Stimulated activated naive CD8-positive, alpha-beta T cell treated with anti-CD3 and anti-CD28 coated beads, Interleukin-15, amount 100 ng/mL, for 72 hours (primary cell): ENCODE data around the gene MUC5AC.

Source experiments
- ATAC-seq: fragments of 150-1000 bp; cut with Tn5 transposase; 2 replicates; pipeline ENCODE4 v1.10.0; 2021; ENCODE audit warnings: mild to moderate bottlenecking, moderate library complexity
- DNase-seq, 2 donors: peaks; one replicate each; pipeline ENCODE4 v3.0.0; 2021 to 2022
- H3K27ac Mint-ChIP-seq, 2 donors: one replicate each; pipeline ENCODE4 v1.8.0; 2022; ENCODE audit warnings: mild to moderate bottlenecking in 2 of 2, mixed read lengths in 2 of 2, moderate library complexity in 2 of 2
- H3K27me3 Mint-ChIP-seq: one replicate; pipeline ENCODE4 v1.8.0; 2022; ENCODE audit warnings: mixed read lengths
- H3K4me1 Mint-ChIP-seq: one replicate; pipeline ENCODE4 v1.8.0; 2022; ENCODE audit warnings: mild to moderate bottlenecking, mixed read lengths
- H3K4me3 Mint-ChIP-seq, 2 donors: one replicate each; pipeline ENCODE4 v1.8.0; 2022; ENCODE audit warnings: mild to moderate bottlenecking in 2 of 2, mixed read lengths in 2 of 2, moderate library complexity in 1 of 2
- H3K9me3 Mint-ChIP-seq, 2 donors: one replicate each; pipeline ENCODE4 v1.8.0; 2022; ENCODE audit warnings: mixed read lengths in 2 of 2

MUC5AC gene

DNA sequence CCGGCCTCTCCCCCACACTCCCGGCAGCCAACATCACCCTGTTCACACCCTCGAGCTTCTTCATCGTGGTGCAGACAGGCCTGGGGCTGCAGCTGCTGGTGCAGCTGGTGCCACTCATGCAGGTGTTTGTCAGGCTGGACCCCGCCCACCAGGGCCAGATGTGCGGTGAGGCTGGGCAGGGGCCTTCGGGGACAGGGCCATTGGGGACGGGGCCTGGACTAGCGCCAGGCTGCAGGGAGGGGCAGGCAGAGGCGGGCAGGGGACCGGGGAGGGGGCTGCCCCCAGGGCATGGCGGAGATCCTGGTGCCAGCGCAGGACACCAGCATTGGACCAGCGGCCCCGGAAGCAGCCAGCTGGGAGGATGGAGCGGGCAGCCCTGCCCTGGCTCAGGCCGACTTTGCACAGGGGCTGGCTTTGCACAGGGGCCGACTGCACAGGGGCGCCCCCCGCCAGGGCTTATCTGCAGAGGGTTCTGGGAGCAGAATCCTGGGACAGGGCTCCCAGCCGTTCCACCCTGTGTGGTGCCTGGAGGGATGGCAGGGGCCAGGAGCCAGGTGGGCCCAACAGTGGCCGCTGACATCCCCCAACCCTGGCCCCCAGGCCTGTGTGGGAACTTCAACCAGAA, 73.8 kb downstream of the MUC5AC start:
- H3K27me3 Mint-ChIP-seq = no peaks in the 10 kb centered on the region
- H3K27ac Mint-ChIP-seq = no peak overlapping the region

DNA sequence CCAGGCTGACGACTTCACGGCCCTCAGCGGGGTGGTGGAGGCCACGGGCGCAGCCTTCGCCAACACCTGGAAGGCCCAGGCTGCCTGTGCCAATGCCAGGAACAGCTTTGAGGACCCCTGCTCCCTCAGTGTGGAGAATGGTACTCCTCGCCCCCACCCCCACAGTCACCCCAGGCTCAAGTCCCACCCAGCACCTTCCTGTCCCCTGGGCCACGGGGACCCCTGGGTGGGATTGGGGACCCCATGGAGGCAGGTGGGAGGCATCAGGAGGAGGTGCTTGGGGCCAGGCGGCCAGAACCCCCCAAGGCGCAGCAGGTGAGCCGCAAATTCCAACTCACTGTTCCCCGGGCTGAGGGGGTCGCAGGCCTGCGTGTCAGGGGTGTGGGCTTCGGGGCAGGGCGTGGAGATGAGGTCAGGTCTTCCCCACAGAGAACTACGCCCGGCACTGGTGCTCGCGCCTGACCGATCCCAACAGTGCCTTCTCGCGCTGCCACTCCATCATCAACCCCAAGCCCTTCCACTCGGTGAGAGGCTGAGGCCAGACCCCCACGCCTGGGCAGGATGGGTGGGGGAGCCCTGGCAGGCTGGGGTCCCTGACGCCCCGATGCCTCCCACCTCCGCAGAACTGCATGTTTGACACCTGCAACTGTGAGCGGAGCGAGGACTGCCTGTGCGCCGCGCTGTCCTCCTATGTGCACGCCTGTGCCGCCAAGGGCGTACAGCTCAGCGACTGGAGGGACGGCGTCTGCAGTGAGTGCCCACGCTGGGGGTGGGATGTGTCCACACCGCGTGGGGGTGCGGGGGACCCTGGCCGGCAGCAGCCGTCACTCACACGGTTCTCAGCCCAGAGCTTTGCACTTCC, 74.5 kb downstream of the MUC5AC start:
- ATAC-seq = no peak
- Mint-ChIP-seq H3K4me3 (no peak overlapping the region), H3K4me1 (no peaks in the 10 kb centered on the region), H3K9me3 (no peaks in the 10 kb centered on the region), H3K27ac (peak overlapping the region in 1 of 2 donors; percentile 42), H3K27me3 (no peaks in the 10 kb centered on the region)
- DNase-seq = no peak

More for the DNA sequence above, 73.8 kb downstream of the MUC5AC start:
- Mint-ChIP-seq H3K4me3 (no peak overlapping the region), H3K4me1 (no peaks in the 10 kb centered on the region), H3K9me3 (no peaks in the 10 kb centered on the region)
- no peak for DNase-seq
- no peak for ATAC-seq

DNA sequence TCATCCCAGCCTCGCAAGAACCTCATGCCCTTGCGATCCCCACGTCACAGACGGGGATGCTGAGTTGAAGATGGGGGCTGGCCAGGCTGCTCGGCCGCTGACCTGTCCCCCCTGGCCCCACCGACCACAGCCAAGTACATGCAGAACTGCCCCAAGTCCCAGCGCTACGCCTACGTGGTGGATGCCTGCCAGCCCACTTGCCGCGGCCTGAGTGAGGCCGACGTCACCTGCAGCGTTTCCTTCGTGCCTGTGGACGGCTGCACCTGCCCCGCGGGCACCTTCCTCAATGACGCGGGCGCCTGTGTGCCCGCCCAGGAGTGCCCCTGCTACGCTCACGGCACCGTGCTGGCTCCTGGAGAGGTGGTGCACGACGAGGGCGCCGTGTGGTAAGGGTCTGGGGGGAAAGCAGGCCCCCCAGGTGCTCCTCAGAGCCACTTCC, 75.1 kb downstream of the MUC5AC start:
- ATAC-seq (no peak), DNase-seq (no peak)
- Mint-ChIP-seq H3K27ac (no peak overlapping the region), H3K4me1 (no peaks in the 10 kb centered on the region), H3K9me3 (no peaks in the 10 kb centered on the region), H3K4me3 (no peak overlapping the region), H3K27me3 (no peaks in the 10 kb centered on the region)

DNA sequence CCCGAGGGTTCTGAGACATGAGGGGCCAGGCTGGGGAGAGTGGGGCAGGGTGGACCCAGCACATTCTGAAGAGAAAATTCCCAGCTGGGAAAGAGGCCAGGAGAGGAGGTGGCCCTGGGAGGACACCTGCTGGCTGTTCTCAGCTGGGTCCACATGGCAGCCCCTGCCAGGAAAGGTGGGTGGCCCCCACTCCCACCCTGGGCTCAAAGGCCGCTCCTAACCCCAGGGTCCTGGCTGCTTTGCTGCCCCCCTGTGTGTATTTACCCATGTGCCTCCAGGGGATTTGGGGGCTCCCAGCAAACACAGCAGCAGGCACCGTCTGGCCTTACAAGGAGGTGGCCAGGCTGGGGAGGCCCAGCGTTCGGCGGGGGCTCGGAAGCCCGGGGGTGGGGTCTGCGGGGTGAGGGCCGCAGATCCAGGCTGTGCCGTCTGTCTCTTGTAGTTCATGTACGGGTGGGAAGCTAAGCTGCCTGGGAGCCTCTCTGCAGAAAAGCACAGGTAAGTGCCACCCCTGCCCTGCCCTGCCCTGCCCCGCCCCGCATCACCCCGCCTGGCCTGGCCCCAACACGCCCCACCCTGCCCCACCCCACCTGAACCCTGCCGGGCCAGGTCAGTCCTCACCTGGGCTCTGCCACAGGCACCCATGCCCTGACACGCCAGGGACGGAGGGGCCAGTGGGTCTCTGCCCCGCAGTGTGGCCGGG, 75.7 kb downstream of the MUC5AC start:
- DNase-seq (no peak), ATAC-seq (peak; percentile 23)
- H3K4me3 Mint-ChIP-seq = no peak overlapping the region
- H3K9me3 Mint-ChIP-seq = no peaks in the 10 kb centered on the region
- H3K27ac Mint-ChIP-seq = no peak overlapping the region
- H3K27me3 Mint-ChIP-seq = no peaks in the 10 kb centered on the region
- H3K4me1 Mint-ChIP-seq = no peaks in the 10 kb centered on the region

DNA sequence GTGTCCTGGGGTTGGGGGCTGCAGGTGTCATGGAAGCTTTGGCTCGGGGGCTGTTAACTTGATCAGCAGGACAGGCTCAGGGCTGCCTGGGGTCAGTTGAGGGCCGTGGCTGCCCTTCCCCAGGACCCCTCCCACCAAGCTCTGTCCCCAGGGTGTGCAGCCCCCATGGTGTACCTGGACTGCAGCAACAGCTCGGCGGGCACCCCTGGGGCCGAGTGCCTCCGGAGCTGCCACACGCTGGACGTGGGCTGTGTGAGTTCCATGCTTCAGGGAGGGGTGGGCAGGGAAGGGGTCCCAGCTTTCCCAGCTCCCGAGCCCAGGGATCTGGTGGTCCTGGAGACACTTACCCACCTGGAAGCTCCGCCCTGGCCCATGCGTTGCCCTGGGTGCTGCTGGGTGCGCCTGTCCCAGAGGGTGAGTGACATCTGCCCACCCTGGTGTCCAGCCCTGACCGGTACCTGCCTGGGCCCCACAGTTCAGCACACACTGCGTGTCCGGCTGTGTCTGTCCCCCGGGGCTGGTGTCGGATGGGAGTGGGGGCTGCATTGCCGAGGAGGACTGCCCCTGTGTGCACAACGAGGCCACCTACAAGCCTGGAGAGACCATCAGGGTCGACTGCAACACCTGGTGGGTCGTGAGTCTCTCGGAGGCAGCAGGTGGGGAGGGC, 76.4 kb downstream of the MUC5AC start:
- no peaks in the 10 kb centered on the region for H3K9me3 Mint-ChIP-seq
- H3K4me3 Mint-ChIP-seq = no peak overlapping the region
- no peaks in the 10 kb centered on the region for H3K27me3 Mint-ChIP-seq
- no peaks in the 10 kb centered on the region for H3K4me1 Mint-ChIP-seq
- DNase-seq (no peak), ATAC-seq (peak; percentile 8)
- no peak overlapping the region for H3K27ac Mint-ChIP-seq

DNA sequence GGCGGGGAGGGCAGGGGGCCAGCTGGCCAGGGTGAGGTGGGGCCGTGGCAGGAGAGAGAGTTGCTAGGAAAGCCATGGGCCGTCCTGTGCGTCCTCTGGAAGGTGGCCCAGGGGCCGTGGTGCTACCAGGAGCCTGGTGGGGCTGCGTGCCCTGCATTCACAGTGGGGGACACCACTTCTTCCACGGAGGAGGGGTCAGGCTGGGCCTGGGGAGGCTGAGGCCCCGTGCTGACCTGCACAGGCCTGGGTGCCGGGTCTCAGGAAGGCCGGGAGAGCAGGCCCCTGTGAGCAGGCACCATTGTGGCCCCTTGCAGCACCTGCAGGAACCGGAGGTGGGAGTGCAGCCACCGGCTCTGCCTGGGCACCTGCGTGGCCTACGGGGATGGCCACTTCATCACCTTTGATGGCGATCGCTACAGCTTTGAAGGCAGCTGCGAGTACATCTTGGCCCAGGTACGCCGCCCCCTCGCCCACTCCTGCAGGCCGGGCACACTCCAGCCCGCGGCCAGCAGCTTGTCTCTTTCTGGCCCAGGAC, 77.1 kb downstream of the MUC5AC start:
- Mint-ChIP-seq H3K27me3 (no peaks in the 10 kb centered on the region), H3K27ac (no peak overlapping the region), H3K4me1 (no peaks in the 10 kb centered on the region), H3K4me3 (no peak overlapping the region), H3K9me3 (no peaks in the 10 kb centered on the region)
- peak; percentile 11 for ATAC-seq
- no peak for DNase-seq

DNA sequence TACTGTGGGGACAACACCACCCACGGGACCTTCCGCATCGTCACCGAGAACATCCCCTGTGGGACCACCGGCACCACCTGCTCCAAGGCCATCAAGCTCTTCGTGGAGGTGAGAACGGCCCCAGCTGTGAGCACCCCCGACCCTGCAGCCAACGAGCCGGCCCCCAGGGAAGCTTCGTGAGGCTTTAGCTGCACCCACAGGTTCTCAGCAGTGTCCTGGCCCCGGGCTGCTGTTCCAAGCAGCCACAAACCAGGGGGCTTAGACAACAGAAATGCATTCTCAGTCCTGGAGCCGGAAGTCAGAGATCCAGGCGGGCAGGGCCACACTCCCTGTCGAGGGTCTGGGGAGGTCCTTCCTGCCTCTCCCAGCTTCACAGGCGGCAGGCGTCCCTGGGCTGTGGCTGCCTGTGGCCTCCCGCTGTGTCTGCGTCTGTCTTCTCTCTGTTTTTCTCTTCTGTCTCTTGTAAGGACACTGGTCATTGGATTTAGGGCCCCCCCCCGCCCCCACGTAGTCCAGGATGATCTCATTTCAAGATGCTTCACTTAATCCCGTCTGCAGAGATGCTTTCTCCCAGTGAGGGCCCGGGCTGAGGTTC, 77.7 kb downstream of the MUC5AC start:
- H3K4me1 Mint-ChIP-seq = no peaks in the 10 kb centered on the region
- no peaks in the 10 kb centered on the region for H3K27me3 Mint-ChIP-seq
- H3K9me3 Mint-ChIP-seq = no peaks in the 10 kb centered on the region
- H3K27ac Mint-ChIP-seq = no peak overlapping the region
- no peak for ATAC-seq
- no peak for DNase-seq
- no peak overlapping the region for H3K4me3 Mint-ChIP-seq

DNA sequence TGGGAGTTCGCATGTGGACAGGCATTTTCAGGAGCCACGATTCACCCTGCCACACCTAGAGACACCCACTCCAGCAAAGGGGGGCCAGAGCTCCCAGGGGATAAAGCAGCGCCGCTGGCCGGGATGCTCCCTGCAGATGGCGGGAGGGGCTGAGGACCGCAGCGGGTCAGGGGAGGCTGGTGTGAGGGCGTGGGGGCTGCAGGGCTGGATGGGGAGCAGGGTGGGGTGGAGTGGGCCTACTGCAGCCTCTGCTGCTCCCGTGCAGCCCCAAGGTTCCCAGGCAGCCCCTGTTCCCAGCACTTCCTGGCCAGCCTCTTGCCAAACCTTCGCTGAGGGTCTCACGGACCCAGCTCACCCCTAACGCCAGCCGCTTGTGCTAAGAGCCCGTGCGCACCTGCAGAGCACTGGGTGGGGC, 78.2 kb downstream of the MUC5AC start:
- H3K4me1 Mint-ChIP-seq = no peaks in the 10 kb centered on the region
- no peaks in the 10 kb centered on the region for H3K27me3 Mint-ChIP-seq
- ATAC-seq (no peak), DNase-seq (no peak)
- no peak overlapping the region for H3K4me3 Mint-ChIP-seq
- no peak overlapping the region for H3K27ac Mint-ChIP-seq
- H3K9me3 Mint-ChIP-seq = no peaks in the 10 kb centered on the region

DNA sequence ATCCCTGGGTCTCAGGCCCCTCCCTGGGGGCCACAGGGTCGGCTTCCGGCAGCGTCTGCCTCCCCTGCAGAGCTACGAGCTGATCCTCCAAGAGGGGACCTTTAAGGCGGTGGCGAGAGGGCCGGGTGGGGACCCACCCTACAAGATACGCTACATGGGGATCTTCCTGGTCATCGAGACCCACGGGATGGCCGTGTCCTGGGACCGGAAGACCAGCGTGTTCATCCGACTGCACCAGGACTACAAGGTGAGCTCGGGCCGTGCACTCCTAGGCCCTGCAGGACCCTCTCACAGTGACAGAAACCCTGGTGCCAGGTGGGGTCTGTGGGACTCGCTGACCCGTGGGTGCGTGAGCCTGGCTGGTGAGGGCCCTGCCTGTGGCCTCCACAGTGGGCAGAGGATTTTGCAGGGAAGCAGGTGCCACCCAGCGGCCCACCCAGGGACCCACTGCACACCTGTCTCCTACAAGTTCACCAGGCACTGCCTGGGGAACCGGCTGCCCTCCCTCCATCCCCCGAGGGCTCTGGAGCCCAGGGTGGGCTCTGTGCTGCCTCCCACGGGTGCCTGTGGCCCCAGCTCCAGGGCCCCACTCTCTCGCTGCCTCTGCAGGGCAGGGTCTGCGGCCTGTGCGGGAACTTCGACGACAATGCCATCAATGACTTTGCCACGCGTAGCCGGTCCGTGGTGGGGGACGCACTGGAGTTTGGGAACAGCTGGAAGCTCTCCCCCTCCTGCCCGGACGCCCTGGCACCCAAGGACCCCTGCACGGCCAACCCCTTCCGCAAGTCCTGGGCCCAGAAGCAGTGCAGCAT, 78.8 kb downstream of the MUC5AC start:
- Mint-ChIP-seq H3K27me3 (no peaks in the 10 kb centered on the region), H3K27ac (no peak overlapping the region), H3K4me1 (no peaks in the 10 kb centered on the region), H3K9me3 (no peaks in the 10 kb centered on the region), H3K4me3 (no peak overlapping the region)
- DNase-seq = no peak
- ATAC-seq = no peak

DNA sequence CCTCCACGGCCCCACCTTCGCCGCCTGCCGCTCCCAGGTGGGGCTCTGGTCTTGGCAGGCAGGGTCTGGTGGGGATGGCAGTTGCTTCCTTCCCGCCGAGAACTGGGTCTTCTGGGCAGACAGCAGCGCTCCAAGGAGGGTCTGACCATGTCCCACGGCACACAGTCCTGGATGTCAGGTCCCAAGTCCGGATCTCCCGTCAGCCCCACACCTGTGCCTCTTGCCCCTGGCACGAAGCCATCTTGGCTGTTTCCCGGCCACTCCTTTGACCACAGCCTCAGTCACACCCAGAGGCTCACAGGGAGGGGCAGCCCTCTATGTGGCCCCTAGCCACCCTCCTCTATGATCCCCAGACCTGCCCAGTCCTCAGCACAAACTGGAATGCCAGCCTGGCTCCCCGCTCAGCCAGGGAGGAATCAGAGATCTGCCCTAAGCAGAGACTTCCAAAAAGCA, 79.4 kb downstream of the MUC5AC start:
- Mint-ChIP-seq H3K4me3 (no peak overlapping the region), H3K27ac (no peak overlapping the region), H3K27me3 (no peaks in the 10 kb centered on the region), H3K9me3 (peaks cover 0 to 2% of the 10 kb centered on the region in 2 donors), H3K4me1 (no peaks in the 10 kb centered on the region)
- DNase-seq = no peak
- ATAC-seq = no peak

DNA sequence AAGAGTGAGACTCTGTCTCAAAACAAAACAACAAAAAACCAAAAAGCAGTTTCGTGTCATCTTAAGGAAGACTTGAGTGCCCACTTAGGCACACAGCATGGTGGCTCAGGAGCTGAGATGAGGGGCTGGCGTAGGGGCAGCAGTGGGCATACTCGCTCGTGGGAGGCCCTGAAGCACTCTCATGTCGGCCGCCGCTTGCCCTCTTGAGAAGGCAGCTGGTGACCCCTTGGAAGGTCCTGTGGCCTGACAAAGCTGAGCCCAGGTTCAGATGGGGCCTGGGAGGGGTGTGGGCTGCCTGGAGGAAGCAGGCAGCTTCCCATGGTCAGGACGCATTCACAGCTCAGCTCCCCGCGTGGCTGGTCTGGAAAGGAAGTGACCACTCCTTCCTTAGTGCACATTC, 80.1 kb downstream of the MUC5AC start:
- Mint-ChIP-seq H3K4me1 (no peaks in the 10 kb centered on the region), H3K4me3 (no peak overlapping the region), H3K27ac (no peak overlapping the region), H3K9me3 (peaks cover 0 to 8% of the 10 kb centered on the region in 2 donors), H3K27me3 (no peaks in the 10 kb centered on the region)
- no peak for ATAC-seq
- DNase-seq = no peak

DNA sequence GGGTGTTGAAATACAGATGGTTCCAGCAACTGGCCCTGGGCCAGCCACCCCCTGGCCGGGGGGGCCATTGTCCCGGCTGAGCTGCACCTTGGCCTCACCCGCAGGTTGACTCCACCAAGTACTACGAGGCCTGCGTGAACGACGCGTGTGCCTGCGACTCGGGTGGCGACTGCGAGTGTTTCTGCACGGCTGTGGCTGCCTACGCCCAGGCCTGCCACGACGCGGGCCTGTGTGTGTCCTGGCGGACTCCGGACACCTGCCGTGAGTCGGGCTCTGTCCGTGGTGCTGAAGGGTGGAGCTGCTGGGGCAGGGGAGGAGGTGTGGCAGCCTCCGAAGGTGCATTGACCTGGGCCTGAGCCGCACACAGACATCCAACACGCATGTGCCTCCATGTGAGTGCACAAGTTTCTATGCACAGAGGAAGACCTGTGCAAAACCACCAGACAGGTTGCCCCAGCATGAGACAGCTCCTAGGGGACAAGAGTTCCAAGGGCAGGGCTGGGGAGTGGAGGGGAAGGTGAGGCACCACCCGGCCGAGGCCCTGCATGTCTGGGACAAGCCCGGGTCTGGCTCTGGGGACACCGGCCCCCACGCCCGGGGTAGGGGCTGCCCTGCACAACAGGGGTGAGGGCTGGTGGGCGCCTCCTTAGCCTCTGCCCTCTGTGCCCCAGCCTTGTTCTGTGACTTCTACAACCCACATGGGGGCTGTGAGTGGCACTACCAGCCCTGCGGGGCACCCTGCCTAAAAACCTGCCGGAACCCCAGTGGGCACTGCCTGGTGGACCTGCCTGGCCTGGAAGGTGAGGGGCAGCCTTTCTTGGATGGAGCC, 81.2 kb downstream of the MUC5AC start:
- Mint-ChIP-seq H3K27me3 (no peaks in the 10 kb centered on the region), H3K4me3 (no peak overlapping the region), H3K27ac (no peak overlapping the region), H3K4me1 (no peaks in the 10 kb centered on the region), H3K9me3 (peaks cover 0 to 8% of the 10 kb centered on the region in 2 donors)
- no peak for DNase-seq
- no peak for ATAC-seq

DNA sequence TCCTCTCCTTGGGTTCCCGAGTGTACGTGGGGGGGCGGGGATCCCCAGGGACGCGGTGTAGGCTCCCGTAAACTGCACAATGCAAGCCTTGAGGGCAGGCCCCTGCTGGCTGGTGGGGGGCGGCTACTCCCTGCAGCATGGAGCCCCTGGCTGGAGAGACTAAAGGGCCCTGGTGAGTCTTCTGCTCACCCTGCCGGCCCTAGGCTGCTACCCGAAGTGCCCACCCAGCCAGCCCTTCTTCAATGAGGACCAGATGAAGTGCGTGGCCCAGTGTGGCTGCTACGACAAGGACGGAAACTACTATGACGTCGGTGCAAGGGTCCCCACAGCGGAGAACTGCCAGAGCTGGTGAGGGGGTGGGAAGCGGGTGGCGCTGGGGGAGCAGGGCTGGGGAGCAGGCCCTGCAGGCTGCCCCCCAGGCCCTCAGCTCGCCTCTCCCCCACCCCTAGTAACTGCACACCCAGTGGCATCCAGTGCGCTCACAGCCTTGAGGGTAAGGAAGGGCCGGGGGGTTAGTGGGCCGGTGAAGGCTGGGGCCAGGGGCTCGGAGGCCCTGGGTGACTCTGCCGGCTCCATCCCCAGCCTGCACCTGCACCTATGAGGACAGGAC, 81.9 kb downstream of the MUC5AC start:
- ATAC-seq = no peak
- Mint-ChIP-seq H3K27me3 (no peaks in the 10 kb centered on the region), H3K27ac (no peak overlapping the region), H3K4me3 (no peak overlapping the region), H3K4me1 (no peaks in the 10 kb centered on the region), H3K9me3 (peaks cover 0 to 8% of the 10 kb centered on the region in 2 donors)
- no peak for DNase-seq
